ENCODE measurements around the gene PLXNB3. TPM values are rescaled to one million over a fixed set of nuclear protein-coding genes. Genes with fewer than 3 reads are reported as not detected.

PLXNB3 gene
- total and polyA plus RNA-seq, 2 of the 13 experiments (the other 11 are each of a cell fraction or from before 2014, with no cell fraction given), result 3.0 to 6.9 TPM

DNA sequence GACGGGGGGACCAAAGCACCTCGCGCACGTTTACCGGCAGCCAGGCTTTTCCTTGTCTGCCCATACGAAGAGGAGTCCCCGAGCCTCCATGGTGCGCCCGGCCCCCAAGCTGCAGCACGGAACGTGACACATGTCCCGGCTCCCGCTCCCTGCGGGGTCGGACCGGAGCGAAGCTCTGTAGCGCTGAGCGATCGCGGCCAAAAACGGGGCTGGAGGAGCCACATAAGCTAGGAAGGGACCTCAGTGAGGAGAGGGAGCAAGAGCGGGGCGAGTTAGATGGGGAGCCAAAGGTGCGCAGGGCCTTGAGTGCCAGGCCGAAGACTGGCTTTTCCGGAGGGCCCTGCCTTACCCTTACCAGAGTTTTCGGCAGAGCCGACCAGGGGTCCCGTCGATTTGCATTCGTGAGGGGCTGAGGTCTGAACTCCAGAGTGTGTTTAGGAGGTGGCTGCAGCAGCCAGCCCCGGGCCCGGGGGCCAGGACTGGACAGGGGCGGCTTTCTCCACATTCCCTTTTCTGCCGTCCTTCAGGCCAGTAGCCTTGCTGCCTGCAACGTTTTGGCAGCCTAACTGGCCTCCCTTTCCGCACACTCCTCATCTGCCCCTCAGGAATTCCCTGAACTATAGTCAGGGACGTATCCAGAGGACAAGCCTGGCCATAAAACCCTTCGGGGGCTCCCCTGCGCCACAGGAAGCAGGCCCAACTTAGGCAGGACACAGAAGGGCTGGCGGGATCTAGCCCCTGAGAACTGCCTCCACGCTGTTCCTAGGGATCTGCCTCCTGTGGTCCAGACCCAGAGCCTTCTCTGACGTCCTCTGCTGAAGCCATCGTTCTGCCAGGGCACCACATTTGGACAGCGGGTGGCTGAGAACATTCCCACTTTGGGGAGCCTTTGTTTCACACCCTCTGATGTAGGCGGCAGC lies 31.1 kb downstream of the PLXNB3 start (continued):
- TF ChIP-seq ZNF883 (CRISPR knock-in tag; IDR thresholded peaks at IDR 0.05; ENCODE audit: not compliant biosample characterization) (peak; percentile 13), ZNF563 (CRISPR knock-in tag; IDR thresholded peaks at IDR 0.05) (no peak), TP53 (CRISPR knock-in tag; conservative IDR thresholded peaks at IDR 0.05) (no peak), TBX3 (IDR thresholded peaks at IDR 0.05; ENCODE audit: borderline replicate concordance) (no peak), ZNF776 (CRISPR knock-in tag; IDR thresholded peaks at IDR 0.05) (peak; percentile 9; the same call in 1 of the 2 replicates), PCBP2 (optimal IDR thresholded peaks at IDR 0.05; ENCODE audit: low read depth, low read length, poor library complexity, severe bottlenecking) (no peak), MEF2D (CRISPR knock-in tag; IDR thresholded peaks at IDR 0.05) (0 out of 2 replicates have a peak, but pooled peaks have one; percentile 24), FOXO1 (CRISPR knock-in tag; IDR thresholded peaks at IDR 0.05) (no peak), FOXA3 (CRISPR knock-in tag; IDR thresholded peaks at IDR 0.05) (no peak), KAT7 (CRISPR knock-in tag; IDR thresholded peaks at IDR 0.05; ENCODE audit: borderline replicate concordance) (no peak), NFKBIZ (CRISPR knock-in tag; IDR thresholded peaks at IDR 0.05) (no peak)
- TF ChIP-seq, protein P1, sequence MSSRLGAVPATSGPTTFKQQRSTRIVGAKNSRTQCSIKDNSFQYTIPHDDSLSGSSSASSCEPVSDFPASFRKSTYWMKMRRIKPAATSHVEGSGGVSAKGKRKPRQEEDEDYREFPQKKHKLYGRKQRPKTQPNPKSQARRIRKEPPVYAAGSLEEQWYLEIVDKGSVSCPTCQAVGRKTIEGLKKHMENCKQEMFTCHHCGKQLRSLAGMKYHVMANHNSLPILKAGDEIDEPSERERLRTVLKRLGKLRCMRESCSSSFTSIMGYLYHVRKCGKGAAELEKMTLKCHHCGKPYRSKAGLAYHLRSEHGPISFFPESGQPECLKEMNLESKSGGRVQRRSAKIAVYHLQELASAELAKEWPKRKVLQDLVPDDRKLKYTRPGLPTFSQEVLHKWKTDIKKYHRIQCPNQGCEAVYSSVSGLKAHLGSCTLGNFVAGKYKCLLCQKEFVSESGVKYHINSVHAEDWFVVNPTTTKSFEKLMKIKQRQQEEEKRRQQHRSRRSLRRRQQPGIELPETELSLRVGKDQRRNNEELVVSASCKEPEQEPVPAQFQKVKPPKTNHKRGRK (CRISPR knock-in tag; IDR thresholded peaks at IDR 0.05), result no peak
- TF ChIP-seq, protein P2, sequence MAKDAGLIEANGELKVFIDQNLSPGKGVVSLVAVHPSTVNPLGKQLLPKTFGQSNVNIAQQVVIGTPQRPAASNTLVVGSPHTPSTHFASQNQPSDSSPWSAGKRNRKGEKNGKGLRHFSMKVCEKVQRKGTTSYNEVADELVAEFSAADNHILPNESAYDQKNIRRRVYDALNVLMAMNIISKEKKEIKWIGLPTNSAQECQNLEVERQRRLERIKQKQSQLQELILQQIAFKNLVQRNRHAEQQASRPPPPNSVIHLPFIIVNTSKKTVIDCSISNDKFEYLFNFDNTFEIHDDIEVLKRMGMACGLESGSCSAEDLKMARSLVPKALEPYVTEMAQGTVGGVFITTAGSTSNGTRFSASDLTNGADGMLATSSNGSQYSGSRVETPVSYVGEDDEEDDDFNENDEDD (CRISPR knock-in tag; IDR thresholded peaks at IDR 0.05; ENCODE audit: borderline replicate concordance), result no peak
- TF ChIP-seq, protein P3, sequence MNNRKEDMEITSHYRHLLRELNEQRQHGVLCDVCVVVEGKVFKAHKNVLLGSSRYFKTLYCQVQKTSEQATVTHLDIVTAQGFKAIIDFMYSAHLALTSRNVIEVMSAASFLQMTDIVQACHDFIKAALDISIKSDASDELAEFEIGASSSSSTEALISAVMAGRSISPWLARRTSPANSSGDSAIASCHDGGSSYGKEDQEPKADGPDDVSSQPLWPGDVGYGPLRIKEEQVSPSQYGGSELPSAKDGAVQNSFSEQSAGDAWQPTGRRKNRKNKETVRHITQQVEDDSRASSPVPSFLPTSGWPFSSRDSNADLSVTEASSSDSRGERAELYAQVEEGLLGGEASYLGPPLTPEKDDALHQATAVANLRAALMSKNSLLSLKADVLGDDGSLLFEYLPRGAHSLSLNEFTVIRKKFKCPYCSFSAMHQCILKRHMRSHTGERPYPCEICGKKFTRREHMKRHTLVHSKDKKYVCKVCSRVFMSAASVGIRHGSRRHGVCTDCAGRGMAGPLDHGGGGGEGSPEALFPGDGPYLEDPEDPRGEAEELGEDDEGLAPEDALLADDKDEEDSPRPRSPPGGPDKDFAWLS (CRISPR knock-in tag; IDR thresholded peaks at IDR 0.05; ENCODE audit: borderline replicate concordance), result no peak
- TF ChIP-seq, protein P4, sequence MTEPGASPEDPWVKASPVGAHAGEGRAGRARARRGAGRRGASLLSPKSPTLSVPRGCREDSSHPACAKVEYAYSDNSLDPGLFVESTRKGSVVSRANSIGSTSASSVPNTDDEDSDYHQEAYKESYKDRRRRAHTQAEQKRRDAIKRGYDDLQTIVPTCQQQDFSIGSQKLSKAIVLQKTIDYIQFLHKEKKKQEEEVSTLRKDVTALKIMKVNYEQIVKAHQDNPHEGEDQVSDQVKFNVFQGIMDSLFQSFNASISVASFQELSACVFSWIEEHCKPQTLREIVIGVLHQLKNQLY (CRISPR knock-in tag; IDR thresholded peaks at IDR 0.05), result no peak
- TF ChIP-seq, protein P5, sequence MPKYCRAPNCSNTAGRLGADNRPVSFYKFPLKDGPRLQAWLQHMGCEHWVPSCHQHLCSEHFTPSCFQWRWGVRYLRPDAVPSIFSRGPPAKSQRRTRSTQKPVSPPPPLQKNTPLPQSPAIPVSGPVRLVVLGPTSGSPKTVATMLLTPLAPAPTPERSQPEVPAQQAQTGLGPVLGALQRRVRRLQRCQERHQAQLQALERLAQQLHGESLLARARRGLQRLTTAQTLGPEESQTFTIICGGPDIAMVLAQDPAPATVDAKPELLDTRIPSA (CRISPR knock-in tag; IDR thresholded peaks at IDR 0.05; ENCODE audit: borderline replicate concordance), result no peak
- TF ChIP-seq, protein P6, sequence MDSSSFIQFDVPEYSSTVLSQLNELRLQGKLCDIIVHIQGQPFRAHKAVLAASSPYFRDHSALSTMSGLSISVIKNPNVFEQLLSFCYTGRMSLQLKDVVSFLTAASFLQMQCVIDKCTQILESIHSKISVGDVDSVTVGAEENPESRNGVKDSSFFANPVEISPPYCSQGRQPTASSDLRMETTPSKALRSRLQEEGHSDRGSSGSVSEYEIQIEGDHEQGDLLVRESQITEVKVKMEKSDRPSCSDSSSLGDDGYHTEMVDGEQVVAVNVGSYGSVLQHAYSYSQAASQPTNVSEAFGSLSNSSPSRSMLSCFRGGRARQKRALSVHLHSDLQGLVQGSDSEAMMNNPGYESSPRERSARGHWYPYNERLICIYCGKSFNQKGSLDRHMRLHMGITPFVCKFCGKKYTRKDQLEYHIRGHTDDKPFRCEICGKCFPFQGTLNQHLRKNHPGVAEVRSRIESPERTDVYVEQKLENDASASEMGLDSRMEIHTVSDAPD (CRISPR knock-in tag; IDR thresholded peaks at IDR 0.05), result no peak

Measured in HepG2 (cell line).